Raji (cell line): Measurements from ENCODE around the gene GALNTL6.

Experiments
- POLR2A ChIP-seq: IDR thresholded peaks from 2 replicates; pipeline ENCODE4 v1.6.1; 2011; ENCODE audit warnings: low read depth, low read length, control low read depth; ENCODE audit not compliant: insufficient read depth

GALNTL6 gene

GRCh38 chr4:172793565-172794306 lies 980.5 kb downstream of the GALNTL6 start:
- no peak for TF ChIP-seq POLR2A

GRCh38 chr4:172794307-172794703 lies 981.1 kb downstream of the GALNTL6 start:
- no peak for TF ChIP-seq POLR2A

- no peak for TF ChIP-seq POLR2A
Measured at GRCh38 chr4:172802032-172802431, 988.8 kb downstream of the GALNTL6 start.

GRCh38 chr4:172806841-172807240 lies 993.6 kb downstream of the GALNTL6 start:
- TF ChIP-seq POLR2A, result no peak

GRCh38 chr4:172808196-172808595 lies 995.0 kb downstream of the GALNTL6 start:
- TF ChIP-seq POLR2A, result no peak

GRCh38 chr4:172809319-172809718 lies 996.1 kb downstream of the GALNTL6 start:
- TF ChIP-seq POLR2A, result no peak

- no peak for TF ChIP-seq POLR2A
Measured at GRCh38 chr4:172813359-172813923, 1000.2 kb downstream of the GALNTL6 start.

- no peak for TF ChIP-seq POLR2A
Measured at GRCh38 chr4:172815499-172816164, 1002.4 kb downstream of the GALNTL6 start.

GRCh38 chr4:172818901-172819300 lies 1005.7 kb downstream of the GALNTL6 start:
- no peak for TF ChIP-seq POLR2A

GRCh38 chr4:172819353-172819752 lies 1006.1 kb downstream of the GALNTL6 start:
- TF ChIP-seq POLR2A, result no peak

GRCh38 chr4:172822331-172822730 lies 1009.1 kb downstream of the GALNTL6 start:
- TF ChIP-seq POLR2A, result no peak

GRCh38 chr4:172826346-172826745 lies 1013.1 kb downstream of the GALNTL6 start:
- no peak for TF ChIP-seq POLR2A

GRCh38 chr4:172826861-172827260 lies 1013.7 kb downstream of the GALNTL6 start:
- no peak for TF ChIP-seq POLR2A

GRCh38 chr4:172830295-172830764 lies 1017.1 kb downstream of the GALNTL6 start:
- no peak for TF ChIP-seq POLR2A

GRCh38 chr4:172836661-172837060 lies 1023.5 kb downstream of the GALNTL6 start:
- TF ChIP-seq POLR2A, result no peak

- no peak for TF ChIP-seq POLR2A
Measured at GRCh38 chr4:172838111-172838510, 1024.9 kb downstream of the GALNTL6 start.

GRCh38 chr4:172838943-172839342 lies 1025.7 kb downstream of the GALNTL6 start:
- no peak for TF ChIP-seq POLR2A

GRCh38 chr4:172842779-172843178 lies 1029.6 kb downstream of the GALNTL6 start:
- TF ChIP-seq POLR2A, result no peak
